ENCODE results near the gene BRIP1.

GRCh38 chr17:61737820-61738219, 125.5 kb downstream of the BRIP1 start:
- no peak for TF ChIP-seq CTCF (IDR thresholded peaks at IDR 0.05; ENCODE audit: extremely low read depth in 1 of 2, insufficient read depth in 1 of 2, low read depth in 1 of 2, low read length in 2 of 2)
- no peak for TF ChIP-seq POLR2AphosphoS5 (IDR thresholded peaks at IDR 0.05; ENCODE audit: insufficient read depth, low read depth, low read length)
- no peak for TF ChIP-seq EZH2 (IDR thresholded peaks at IDR 0.05; ENCODE audit: borderline replicate concordance, low read depth, low read length, severe bottlenecking)
- TF ChIP-seq POLR2A (IDR thresholded peaks at IDR 0.05; ENCODE audit: low read depth, low read length) = no peak
